Breast epithelium (tissue), 3 donors: Measurements from ENCODE around the gene SPOCK3.

ENCODE experiments used
- POLR2A ChIP-seq: fragments of 450-650 bp; IDR thresholded peaks from one replicate; pipeline ENCODE4 v1.6.1; 2016; ENCODE audit warnings: antibody characterized with exemption, mild to moderate bottlenecking, moderate library complexity
- TF ChIP-seq, protein P1 (sequence below), 3 donors: fragments of 450-650 bp; IDR thresholded peaks; one replicate each; pipeline ENCODE4 v1.5.1; 2016 to 2017; ENCODE audit warnings: antibody characterized with exemption in 3 of 3, mild to moderate bottlenecking in 3 of 3, moderate library complexity in 3 of 3

DNA sequence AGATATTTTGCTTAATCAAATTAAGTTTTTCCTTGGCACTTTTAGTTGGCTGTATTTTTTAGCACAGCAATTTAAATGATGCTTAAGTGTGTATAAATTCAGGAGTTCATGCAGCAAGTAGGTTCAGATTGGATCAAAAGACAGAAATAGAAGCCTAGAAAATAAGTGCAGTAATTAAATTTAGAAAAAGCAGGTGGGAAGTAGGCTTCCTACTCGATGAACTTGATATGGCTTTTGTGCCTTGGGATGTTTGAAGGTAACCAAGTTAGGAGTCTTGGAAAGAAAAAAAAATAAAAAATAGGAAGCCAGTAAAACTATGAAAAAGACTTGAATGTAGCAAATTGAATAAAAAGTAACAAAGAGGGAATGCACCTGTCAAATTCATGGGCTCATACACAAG is 372.3 kb downstream of the SPOCK3 start:
- TF ChIP-seq, protein P1, sequence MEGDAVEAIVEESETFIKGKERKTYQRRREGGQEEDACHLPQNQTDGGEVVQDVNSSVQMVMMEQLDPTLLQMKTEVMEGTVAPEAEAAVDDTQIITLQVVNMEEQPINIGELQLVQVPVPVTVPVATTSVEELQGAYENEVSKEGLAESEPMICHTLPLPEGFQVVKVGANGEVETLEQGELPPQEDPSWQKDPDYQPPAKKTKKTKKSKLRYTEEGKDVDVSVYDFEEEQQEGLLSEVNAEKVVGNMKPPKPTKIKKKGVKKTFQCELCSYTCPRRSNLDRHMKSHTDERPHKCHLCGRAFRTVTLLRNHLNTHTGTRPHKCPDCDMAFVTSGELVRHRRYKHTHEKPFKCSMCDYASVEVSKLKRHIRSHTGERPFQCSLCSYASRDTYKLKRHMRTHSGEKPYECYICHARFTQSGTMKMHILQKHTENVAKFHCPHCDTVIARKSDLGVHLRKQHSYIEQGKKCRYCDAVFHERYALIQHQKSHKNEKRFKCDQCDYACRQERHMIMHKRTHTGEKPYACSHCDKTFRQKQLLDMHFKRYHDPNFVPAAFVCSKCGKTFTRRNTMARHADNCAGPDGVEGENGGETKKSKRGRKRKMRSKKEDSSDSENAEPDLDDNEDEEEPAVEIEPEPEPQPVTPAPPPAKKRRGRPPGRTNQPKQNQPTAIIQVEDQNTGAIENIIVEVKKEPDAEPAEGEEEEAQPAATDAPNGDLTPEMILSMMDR (IDR thresholded peaks at IDR 0.05): no peak
- TF ChIP-seq POLR2A: no peak
